NCI-H187 treated with DMSO at 0.1 percent for 48 hours (cell line): ENCODE results near the gene CTIF.

ENCODE experiments used
- DNase-seq: peaks from one replicate; lab custom pipeline; 2025; lab: John Stamatoyannopoulos, UW

CTIF gene

DNA sequence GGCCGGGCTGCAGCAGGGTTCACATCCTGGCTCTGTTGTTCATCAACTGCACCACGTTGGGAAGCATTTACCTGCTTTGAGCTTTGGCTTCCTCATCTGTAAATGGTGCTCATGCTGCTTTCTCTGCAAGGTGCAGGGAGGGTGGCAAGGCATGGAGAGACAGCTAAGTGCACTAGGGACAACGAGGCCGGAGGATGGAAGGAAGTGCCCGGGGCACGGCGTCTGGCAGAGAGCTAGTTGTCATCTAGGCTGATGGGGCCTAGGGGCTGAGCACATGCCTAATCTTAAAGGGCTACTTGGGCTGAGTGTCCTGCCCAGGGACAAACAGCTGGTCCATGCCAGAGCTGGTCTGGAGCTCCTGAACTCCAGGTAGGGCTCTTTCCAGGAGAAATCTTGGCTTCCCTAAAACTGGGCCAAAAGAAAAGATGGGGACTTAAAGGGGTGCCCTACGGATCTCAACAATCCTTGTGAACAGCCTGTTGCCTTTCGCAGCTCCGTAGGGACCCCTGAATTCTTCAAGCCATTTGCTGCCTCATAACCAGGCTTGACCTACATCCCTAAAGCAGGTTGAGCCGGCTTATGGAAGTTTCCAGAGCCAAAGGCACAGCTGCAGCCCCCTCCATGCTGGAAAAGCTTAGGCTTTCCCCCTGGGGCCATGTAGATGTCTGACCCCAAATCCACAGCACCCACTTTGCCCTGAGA lies 281.1 kb downstream of the CTIF start:
- DNase-seq = no peak

DNA sequence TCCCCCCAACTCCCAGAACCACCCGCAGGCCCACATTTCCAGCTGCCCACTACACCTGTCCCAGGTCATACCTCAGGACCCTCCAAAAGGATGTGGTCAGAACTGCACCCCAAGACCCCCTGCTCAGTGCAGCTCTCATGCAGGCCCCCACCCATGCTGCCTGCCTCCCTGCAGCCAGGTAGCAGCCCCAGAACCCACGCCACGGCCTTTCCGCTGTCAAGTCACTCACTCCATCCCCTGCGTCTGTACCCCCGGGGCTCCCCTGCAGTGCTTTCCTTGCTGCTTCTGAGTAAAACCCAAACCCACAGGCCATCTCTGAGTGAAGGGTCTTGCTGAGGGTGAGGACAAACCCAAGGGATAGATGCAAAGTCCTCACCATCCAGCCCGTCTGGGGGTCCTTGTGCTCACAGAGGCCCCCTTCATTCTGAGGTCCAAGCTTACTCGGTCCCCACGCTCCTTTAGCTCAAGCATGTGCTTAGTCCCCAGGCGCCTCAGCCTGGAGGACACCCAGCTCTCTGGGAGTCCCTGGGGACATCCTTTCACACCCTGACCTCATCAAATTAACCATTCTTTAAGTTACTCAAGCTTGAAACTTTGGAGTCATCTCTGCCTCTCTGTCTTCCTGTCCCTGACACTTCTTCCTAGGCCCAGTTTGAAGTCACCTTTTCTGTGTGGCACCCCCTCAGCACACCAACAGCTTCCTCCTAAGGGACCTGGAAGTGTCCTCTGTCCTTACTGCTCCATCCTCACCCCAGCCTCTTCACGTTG lies 281.8 kb downstream of the CTIF start:
- no peak for DNase-seq

DNA sequence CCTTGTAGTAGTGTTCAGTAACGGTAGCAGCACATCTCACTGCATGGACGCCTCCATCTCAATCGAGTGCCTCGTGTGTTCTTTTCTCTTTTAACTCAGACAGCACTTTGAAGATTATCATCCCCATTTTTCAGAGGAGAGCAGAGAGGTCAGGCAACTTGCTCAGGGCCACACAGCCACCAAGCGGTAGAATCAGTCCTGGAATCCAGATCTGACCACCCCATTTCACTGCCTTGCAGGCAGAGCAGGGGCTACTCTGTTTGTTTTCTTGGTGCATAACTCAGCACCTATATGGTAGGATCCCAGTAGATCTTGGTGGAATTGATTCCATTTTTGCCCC lies 282.4 kb downstream of the CTIF start:
- no peak for DNase-seq

DNA sequence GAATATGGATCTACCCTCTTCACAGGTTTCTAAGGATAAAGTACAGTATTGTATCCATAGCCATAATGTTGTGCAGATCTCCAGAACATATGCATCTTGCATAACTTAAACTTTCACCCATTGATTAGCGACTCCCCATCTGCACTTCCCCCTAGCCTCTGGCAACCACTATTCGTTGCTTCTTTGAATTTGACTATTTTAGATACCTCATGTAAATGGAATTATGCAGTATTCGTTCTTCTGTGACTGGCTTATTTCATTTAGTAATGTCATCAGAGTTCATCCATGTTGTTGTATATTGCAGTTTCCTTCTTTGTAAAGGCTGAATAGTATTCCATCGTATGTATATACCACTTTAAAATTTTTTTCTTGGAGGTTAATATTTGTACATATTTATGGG lies 283.0 kb downstream of the CTIF start:
- DNase-seq = no peak

DNA sequence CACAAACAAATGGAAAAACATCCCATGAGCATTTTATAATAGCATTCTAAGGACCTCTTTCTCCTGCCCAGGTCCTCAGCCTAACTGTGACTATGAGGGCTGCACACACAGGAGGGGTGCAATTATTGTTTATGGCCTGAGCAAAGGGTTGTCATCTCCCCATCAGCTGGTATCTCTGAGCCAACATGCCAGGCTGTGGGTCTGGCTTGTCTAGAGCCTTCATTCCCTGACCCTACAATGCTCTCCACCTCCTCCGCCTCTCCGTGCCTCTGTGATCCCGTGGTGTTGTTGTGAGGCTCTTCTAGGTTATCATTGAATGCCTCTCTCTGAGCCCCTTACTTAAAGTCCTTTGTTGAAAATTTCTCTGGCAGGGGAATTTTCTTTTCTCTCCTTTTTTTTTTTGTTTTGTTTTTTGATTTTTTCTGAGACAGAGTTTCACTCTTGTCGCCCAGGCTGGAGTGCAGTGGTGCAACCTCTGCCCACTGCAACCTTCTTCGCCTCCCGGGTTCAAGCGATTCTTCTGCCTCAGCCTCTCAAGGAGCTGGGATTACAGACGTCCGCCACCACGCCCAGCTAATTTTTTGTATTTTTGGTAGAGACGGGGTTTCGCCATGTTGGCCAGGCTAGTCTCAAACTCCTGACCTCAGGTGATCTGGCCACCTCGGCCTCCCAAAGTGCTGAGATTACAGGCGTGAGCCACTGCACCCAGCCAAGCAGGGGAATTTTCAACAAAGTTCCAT lies 285.6 kb downstream of the CTIF start:
- no peak for DNase-seq

DNA sequence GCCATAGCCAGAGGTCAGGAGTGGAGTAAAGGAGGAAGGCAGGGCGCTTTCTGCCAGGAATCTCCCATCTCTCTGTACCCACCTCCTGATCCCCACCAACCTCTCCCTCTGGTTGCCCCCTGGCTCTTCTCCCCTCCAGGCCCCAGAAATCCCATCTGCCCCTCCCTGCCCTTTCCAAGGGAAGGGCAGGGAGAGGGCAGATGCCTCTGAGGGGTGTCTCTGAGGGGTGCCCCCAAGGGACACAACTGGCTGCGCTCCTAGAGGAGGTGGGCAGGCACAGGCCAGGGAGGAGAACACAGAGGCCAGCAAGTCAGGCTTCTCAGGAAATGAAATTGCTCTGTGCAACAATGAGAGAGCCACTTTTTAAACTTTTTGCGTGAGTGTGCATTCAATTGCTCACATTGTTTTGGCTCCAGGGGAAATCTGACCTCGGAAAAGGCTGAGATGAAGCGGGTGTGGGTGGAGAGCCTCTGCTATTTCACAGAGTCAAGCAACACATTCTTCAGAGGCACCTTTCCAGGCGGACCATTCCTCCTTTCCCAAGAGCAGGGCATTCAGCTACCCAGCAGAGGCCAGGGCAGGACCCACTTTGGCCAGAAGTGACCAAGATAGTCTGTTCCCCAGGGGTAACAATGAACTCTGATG lies 286.4 kb downstream of the CTIF start:
- no peak for DNase-seq

DNA sequence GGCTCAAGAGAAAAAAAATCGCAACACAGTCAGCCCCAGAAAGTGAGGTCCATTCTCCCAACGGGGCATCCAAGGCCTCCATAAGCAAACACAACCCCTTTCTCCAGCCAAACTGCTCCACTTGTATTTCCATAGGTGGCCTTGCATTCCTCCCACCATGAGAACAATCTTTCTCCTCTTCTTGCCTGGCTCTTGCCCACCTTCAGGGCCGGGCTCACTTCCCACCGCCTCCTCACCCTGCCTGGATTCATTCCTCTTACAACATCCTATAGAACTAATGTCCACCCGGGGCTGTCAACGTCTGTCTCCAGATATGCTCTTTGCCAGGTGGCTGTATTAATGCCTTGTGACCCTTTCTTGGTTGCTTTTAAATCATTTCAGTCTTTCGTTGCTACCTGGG lies 287.4 kb downstream of the CTIF start:
- DNase-seq = no peak

DNA sequence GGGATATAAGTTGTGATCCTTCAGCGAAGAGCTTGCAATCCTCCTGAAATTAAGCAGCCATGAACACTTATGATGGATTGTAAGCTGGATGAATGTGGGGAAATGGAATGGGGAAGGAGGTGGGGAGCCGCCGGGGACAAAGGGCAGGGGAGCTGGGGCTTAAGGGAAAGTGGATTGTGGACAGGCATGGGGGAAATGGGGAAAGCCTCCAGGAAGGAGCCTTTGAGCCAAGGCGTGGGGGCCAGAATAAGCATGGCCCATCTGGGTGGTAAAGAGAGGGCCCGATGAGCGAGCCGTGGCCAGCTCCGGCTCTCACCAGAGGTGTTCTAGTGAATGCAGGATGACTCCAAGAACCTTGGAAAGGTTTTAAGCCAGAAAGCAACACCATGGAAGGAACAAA lies 288.0 kb downstream of the CTIF start:
- DNase-seq = no peak

DNA sequence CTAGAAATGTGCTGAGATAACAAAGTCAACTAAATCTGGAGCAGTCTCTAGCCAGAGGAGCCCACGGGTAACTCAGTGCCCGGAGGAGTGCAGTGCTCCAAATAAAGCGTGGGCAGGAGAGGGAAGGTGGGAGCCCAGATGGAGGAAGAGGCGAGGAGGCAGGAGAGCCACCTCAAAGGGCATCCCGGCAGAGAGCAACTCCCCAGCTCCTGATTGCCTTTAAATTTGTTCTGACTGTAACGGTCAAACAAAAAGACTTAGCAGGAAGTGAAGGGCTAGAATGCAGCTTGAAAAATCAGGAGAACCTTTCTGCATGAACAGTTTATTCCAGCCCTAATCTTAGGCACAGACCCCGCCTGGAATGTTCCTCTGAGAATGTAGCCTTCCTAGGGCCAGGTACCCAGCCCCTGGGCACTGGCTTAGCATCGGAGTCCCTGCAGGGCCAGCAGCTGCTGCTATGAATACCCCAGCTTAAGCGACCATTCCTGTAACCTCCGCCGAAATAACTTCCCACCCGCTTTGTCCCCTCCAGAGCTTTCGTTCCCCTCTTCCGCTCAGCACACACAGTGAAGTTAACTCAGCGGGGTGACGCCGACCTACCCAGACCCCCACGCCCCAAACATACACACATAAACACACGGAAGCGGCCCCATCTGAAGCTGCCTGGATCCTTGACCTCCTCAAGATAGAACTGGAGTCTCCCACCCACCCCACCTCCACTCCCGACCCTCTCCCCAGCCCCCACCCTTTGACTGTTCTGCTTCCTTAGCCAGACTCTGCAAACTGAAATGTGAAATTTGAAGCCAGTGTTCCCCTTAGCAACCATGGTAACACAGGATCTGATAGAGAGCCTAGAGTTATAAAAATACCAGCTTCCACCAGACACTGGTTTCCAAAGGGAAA lies 288.7 kb downstream of the CTIF start:
- DNase-seq = no peak

DNA sequence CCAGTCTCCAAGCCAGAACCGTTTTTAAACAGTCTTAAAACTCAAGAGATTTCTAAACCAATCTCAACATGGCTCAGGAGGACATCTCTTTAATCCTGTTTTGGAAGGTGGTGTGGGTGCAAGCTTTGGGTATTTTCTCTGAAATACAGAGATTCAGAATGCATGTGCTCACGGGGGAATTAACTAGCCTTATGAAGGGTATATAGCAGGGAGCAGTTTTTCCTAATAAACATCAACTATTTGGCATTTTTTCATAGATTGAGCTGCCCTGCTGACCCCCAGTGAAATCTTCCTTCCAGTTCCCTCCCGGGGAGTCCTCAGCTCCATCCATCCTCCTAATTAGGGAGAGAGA lies 289.3 kb downstream of the CTIF start:
- DNase-seq = no peak

DNA sequence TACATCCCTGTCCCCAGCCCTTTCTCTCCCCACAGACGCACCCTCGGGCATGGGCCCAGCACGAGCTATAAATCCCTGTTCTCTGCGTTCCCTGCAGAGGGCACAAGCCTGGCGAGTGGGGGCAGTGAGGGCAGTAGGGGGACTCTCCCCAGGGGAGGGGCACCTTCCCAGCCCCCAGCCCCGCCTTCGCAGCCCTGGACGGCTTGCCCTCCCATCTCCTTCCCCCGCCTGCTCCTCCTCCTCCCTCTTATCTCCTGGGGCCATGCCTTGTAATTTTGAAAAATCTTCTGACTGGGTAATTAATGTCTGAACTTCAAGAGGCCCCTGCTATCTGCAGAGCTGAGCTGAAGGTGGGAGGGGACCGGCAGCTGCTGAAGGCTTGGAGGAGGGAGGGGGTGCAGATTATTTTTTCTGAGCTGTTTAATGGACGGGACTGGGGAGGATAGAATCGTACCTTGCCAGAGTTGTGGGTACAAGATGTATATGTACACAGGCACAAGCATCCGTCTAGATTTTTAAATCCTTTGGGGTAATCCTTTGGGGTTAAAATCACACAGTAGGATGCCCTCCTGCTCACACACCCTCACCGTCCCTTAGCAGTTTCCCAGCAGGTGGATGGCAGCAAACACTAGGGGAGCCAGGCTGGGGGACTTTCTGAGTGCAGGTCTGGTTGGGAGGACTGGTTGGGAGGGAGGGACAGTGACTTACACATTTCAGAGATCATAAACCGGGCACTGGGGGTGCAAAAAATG lies 290.0 kb downstream of the CTIF start:
- DNase-seq = no peak

DNA sequence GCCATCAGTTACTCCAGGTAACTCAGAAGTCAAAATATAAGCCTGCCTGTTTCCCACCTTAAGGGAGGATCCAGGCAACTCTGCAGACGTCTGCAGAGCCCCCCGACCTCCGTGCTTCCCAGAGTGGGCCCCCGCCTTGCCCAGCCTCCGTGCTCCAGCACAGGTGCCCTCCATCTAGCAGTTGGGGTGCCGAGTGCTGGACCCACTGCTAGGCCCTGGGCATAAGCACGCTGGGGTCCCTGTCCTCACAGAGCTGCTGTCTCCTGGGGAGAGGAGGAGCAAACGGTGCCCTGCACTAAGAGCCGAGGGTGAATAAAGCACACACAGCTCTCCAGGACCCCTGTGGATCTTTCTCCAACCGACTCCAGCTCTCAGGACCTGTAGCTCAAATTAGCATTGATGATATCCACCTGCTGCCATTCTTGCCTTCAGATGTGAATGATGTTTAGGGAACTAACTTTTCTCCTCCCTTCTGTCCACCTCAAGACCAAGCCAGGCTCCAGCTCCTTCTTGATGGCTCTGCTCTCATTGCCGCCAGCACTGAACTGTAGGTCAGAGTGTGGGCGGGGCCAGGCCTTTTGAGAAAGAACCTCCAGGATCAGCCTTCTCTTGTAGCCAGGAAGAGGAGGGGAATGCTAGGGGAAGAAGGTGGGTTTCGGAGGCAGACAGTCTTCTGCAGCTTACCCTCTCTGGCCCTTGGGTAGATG lies 290.8 kb downstream of the CTIF start:
- DNase-seq = no peak

DNA sequence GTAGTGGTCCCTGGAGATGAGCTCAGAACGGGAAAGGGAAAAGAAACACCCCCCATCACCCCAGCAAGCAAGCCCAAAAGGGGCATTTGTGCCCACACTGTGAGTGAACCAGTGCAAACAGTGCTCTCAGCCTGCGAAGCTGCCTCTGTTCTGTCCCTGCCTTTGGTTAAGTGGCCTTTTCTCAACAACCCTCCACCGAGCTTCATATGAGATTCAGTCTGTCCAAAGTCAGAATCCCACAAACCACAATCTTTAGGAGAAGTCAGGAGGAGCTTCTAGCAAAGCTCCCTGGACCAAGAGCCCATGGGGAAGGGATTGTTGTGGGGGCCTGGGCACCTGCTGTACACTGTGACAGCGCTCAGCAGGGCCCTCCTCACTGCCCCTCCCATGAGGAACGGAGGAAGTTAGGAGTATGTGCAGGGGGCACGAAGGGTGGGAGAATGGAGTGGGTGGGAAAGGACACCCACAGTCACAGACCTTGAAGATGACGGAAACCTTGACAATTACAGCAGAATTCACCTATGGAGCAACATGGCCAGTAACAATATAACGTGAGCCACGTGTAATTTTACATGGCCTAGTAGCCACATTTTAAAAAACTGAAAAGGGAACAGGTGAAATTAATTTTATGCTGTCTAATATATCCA lies 292.4 kb downstream of the CTIF start:
- DNase-seq = no peak

DNA sequence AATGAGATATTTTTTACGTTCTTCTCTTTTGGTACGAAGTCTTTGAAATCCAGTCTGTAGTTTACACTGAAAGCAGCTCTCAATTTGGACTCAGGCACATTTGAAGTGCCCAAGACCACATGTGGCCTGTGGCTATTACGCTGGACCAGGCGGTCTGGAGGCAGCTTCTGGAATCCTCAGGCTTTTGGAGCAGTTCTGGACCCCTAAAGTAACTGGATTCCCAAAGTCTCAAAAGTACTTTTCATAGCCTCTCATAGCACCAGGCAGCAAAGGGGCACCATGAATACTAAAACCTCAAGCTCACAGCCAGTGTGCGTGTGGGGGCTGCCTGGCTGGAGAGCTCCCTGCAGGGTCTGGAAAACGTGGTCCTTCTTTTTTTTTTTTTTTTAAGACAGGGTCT lies 293.0 kb downstream of the CTIF start:
- DNase-seq = no peak

DNA sequence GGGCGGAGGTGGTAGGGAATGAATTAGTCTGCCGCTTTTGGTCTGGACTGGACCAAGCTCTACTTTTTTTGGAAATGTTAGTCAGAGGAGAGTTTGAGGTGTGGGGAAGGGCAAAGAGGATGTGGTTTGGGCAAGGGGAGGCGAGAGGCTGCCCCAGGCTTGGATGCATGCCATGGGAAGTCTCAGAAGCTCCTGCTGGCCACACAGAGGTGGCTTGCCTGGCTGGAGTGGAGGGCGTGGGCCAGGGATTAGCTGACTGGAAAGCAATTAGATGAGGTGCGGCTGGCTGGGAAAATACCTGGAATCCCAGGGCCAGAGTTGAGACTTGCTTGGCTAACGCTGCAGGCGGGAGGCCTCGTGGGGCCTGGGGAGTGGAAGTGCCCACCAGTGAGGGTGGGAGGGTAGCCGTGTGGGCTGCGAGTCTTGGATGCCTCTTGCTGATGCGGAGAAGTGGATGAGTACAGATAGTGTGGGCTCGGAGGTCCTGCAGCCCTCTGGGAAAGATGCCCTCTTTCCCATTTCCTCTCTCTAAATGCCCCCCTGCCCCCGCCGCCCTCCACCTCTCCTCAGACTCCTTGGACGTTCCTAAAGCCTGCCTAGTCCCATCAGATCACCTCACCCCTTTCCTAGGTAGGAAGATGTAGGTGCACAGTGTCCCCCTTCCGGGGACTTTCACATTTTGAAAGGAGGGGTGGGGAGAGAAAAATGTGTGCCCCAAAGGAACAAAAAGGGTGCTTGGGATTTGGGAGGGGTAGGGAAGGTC lies 294.3 kb downstream of the CTIF start:
- DNase-seq = no peak

DNA sequence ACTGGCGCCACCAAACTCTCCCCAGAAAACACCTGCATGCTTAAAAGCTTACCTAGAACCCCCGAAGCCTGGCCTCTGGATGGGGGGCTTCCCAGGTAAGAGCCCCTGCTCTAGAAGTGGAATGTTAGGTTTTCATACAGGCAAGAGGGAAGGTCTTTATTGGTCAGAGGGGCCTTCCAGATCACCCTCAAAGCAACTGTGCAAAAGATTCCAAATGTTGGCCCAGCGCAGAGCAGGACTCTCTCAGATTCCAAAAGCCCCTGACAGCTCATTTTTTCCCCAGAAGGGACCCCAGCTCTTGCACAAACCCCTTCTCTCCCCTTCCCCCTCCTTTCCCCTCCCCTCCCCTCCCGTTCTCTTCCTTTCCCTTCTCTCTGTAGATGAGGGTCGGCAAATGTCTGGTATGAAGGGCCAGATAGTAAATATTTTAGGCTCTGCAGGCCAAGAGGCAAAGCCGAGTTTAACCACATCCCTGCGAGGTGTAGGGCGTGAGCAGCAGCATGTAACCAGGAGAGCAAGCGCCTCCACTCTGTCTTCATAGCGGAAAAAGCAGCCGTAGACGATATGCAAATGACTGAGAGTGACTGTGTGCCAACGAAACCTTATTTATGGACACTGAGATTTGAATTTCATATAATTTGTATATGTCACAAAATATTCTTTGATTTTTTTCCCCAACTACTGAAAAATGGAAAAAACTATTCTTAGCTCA lies 295.0 kb downstream of the CTIF start:
- no peak for DNase-seq

DNA sequence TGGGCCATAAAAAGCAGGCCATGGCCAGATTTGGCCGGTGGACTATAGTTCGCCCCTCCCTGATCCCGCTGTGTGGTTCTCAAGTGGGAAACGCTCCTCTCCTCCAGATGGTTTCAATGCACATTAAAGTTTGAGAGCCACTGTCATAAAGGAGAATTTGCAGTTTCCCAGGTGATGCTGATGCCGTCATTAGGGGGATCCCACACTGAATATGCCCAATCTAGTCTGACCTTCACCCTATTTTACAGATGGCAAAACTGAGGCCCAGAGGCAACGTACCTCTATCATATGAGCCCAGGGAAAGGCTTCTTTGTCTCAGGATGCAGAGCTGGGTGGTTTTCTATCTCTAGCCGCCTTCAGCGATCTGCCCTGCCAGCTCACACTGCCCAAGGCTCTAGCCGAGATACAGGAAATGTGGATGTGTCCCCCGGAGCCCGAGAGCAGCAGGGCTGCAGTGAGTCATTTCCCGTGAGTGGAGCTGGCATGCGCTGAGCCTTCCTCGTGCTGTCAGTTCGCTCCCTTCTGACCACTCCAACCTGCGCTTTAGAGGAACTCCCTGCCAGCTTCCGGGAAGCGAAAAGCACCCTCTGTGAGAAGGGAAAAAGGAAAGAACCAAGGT lies 295.7 kb downstream of the CTIF start:
- no peak for DNase-seq

DNA sequence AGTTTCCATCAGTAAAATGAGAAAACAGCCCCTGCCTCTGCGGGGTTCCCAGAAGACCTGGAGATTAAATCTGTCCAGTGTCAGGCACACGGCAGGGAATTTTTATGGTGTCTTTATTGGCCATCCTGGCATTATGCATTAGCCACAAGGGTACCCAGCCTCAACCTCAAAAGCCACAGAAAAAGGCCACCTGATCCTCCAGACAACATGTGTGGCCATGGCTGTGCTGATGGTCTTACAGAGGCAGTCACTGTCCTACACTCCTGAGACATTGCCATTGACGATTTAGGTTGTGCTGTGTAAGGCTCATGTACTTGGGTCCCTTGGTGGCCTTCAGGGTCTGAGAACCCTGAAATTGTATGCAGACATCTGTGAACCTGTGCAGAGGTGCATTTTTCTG lies 296.3 kb downstream of the CTIF start:
- DNase-seq = no peak
